HG03135 (cell line): ENCODE results near the gene SNX21.
"Not testable (repeated sequence)": the region's sequence is repeated elsewhere in the genome, so short reads cannot be mapped to it uniquely, and the experiment has no call there.

ENCODE experiments used
- ATAC-seq: cut with Tn5 transposase; IDR thresholded peaks from one replicate; pipeline ENCODE4 v1.9.1; 2021; ENCODE audit warnings: mild to moderate bottlenecking, moderate library complexity; ENCODE audit not compliant: unreplicated experiment

SNX21 gene

GRCh38 chr20:45848421-45848820 lies 14.8 kb downstream of the SNX21 start:
- no peak for ATAC-seq

DNA sequence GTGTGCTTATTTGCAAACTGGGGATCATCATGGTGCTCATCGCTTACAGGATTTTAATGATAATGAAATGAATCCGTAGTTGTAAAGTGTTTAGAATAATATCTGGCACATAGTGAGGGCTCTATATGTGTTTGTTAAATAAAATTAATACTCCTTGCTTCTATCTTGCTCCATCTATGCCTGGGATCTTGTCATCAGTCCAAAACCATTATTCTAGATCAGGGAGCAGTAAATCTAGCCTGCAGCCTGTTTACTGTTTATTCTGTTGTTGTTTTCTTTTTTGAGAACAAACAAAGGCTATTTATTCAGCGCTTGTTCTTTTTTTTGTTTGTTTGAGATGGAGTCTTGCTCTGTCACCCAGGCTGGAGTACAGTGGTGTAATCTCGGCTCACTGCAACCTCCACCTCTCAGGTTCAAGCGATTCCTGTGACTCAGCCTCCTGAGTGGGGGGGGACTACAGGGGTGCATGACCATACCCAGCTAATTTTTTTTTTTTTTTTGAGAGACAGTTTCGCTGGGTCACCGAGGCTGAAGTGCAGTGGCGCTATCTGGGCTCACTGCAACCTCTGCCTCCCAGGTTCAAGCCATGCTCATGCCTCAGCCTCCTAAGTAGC lies 15.5 kb downstream of the SNX21 start:
- no peak for ATAC-seq

- ATAC-seq = no peak
Observed at GRCh38 chr20:45850238-45850637, 16.6 kb downstream of the SNX21 start.

GRCh38 chr20:45850926-45851325 lies 17.3 kb downstream of the SNX21 start:
- no peak for ATAC-seq

- ATAC-seq = no peak
Observed at GRCh38 chr20:45851501-45851900, 17.9 kb downstream of the SNX21 start.

DNA sequence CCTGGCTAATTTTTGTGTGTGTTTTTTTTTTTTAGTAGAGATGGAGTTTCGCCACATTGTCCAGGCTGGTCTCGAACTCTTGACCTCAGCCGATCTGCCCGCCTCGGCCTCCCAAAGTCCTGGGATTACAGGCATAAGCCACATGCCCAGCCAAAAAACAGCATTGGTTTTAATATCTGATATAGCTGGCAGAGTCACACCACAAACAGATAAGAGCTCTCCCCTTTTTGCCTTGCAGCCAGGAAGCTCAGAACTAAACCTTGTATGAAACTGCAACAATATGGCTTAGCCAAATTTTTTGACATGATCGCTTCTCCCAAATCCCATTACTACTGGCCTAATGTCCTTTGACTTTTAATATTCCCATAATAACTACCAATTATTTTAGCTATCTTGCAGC lies 18.7 kb downstream of the SNX21 start:
- no peak for ATAC-seq

DNA sequence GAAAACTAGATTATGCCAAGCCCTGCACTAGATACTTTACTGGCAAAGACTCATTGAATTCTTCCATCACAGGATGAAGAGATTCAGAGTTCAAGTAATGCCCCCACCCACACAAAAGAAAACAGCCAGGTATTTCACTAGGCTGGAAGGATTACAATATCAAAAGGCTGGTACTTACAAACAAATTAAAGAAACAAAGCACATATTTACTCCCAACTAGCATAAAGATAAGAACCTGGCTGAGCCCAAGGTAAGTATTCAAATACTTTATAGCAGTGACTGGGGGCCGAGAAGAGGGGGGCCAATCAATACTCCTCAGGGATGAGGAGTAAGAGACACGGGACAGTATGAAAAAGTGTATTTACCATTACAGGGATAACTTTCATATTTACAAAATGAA lies 19.9 kb downstream of the SNX21 start:
- no peak for ATAC-seq

DNA sequence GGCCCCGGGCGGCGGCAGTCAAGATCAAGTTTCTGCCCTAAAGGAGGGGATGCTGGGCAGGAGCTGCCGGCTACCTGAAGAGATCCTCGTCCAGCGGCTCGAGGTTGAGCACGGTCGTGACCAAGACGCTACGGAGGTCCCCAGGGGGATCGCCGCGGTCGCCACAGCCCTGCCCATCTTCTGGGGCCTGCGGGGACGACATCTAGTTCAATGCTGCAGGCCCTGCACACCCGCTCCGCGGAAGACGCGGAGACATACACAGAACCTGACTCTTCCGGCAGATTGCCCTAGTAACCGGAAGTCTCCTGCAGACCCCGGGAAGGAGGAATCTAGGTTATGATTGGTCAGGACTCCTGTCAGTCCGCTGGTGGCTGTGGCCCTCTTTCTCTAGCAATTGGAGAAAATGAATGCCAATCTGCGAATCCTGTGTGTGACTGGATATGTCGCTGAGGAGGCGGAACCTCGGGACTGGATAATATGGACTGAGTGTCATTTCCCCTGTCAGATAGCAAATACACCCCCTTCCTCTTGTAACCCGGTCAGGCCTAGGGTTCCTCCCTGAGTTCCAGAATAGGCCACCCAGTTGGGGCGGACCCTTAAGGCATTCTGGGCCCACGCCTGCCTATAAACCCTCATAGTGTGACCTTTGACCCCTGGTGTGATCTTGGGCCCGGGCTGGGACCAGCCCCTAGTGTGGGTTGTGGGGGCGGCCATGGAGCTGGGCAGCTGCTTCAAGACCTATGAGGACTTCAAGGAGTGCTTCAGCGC lies 23.7 kb downstream of the SNX21 start, which contains the start of the genes ACOT8 and ZSWIM3:
ACOT8 (minus strand) TSS at position 279 of the 768 bp plus-strand sequence; CDS start at position 202, 77 bp downstream.
ZSWIM3 (plus strand) TSS at position 501 of the 768 bp plus-strand sequence; CDS start at position 713, 212 bp downstream.
- peak; percentile 96 for ATAC-seq

DNA sequence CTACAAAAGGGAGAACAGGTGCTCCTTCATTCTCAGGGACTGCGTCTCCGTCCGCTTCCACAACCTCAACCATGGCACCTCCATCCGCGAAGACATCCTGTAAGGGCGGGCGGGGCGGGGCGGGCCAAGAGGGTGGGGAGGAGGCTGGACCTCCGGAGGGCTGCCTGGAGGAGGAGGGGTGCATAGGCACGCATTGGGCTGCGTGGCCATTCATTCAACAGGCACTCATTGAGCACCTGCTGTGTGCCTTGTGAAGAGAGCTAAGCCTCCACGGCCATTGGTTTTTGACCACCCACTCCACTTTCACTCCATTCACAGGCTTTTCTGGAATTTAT lies 24.2 kb downstream of the SNX21 start:
- ATAC-seq = peak; percentile 7

- ATAC-seq = no peak
Observed at GRCh38 chr20:45859916-45860315, 26.3 kb downstream of the SNX21 start.

DNA sequence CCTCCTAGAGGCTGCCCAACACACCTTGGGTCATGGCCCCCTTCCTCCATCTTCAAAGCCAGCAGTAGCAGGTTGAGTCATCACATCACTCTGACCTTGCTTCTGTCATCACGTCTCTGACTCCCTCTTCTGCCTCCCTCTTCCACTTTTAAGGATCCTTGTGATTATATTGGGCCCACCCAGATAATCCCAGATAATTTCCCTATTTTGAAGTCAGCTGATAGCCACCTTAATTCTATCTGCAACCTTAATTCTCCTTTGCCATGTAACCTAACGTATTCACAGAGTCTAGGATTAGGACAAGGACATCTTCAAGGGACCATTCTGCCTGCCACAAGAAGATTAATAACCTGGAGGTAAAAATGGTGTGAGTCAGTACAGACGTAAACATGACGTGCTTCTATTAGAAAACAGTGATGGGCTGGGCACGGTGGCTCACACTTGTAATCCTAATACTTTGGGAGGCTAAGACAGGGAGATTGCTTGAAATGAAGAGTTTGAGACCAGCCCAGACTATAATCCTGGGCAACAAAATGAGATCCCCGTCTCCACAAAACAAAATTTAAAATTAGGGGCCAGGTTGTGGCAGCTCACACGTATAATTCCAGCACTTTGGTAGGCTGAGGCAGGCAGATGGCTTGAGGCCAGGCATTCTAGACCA lies 27.1 kb downstream of the SNX21 start:
- no peak for ATAC-seq

- ATAC-seq = no peak
Observed at GRCh38 chr20:45861221-45862075, 27.8 kb downstream of the SNX21 start.

- ATAC-seq = no peak
Observed at GRCh38 chr20:45863543-45864470, 30.2 kb downstream of the SNX21 start.

DNA sequence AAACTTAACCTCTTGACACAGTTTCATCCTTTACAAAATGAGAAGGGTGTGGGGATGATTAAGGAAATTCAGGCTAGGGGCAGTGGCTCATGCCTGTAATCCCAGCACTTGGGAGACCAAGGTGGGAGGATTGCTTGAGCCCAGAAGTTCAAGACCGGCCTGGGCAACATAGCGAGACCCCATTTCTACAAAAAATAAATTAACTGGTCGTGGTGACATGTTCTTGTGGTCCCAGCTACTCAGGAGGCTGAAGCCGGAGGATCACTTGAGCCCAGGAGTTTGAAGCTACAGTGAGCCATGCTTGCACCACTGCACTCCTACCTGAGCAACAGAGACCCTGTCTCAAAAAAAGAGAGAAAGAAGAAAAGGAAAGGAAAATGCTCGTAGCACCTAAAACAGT lies 32.9 kb downstream of the SNX21 start:
- ATAC-seq = no peak

- ATAC-seq = no peak
Observed at GRCh38 chr20:45867136-45867818, 33.7 kb downstream of the SNX21 start.

GRCh38 chr20:45867819-45868176 lies 34.2 kb downstream of the SNX21 start:
- ATAC-seq = no peak

DNA sequence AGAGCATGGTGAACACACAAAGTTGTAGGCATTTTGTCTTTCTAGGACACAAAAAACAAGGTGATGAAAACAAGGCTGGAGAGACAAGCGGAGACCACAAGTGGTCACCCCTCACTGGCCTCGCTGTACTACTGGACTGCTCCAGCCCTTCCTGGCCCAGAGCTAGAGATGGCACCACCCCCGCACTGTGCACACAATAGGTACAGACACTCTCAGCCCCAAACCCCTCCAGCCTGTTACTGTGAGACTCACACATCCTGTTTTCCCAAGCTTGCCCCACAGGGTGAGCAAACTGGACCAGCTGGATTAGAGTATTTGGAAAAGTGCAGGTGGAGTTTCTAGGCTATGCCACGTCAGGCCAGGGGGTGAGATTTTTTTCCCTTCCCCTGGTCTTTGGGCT lies 39.0 kb downstream of the SNX21 start:
- no peak for ATAC-seq

- ATAC-seq = no peak
Observed at GRCh38 chr20:45873409-45874103, 40.0 kb downstream of the SNX21 start.

DNA sequence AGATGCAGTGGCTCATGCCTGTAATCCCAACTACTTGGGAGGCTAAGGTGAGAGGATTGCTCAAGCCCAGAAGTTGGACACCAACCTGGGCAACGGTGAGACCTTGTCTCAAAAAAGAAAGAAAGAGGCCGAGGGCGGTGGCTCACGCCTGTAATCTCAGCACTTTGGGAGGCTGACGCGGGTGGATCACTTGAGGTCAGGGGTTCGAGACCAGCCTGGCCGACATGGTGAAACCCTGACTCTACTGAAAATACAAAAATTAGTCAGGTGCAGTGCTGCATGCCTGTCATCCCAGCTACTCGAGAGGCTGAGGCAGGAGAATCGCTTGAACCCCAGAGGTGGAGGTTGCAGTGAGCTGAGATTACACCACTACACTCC lies 40.5 kb downstream of the SNX21 start:
- ATAC-seq = not testable (repeated sequence)
